ENCODE data around the gene SUGP1. TPM values are rescaled to one million over a fixed set of nuclear protein-coding genes. Genes with fewer than 3 reads are reported as not detected.

Gene SUGP1
- polyA plus RNA-seq, 3 donors, result 17.4 to 38.8 (median 18.1) TPM

- H3K27ac Mint-ChIP-seq, result no peak overlapping the region
- no peak for DNase-seq
- Histone ChIP-seq H3K4me1 (ENCODE audit: control insufficient read depth in 1 of 2, insufficient read depth in 2 of 2, low read length in 2 of 2) (no peaks in the 10 kb centered on the region), H3K4me3 (replicated peaks in 1 of 3; ENCODE audit: low read depth in 2 of 3, low read length in 3 of 3) (no peak overlapping the region), H4K20me1 (ENCODE audit: insufficient read depth, low read length) (peaks cover 29% of the 10 kb centered on the region), H3K79me2 (ENCODE audit: insufficient read depth, low read length) (peaks cover under 1% of the 10 kb centered on the region), H3K9me3 (replicated peaks in 1 of 2; ENCODE audit: control insufficient read depth in 1 of 2, insufficient read depth in 1 of 2, low read length in 2 of 2) (no peaks in the 10 kb centered on the region), H3K9ac (ENCODE audit: insufficient read depth, low read length, poor library complexity, severe bottlenecking) (no peak overlapping the region), H3K4me2 (replicated peaks; ENCODE audit: extremely low read depth, low read length, poor library complexity, severe bottlenecking) (no peak overlapping the region), H3K36me3 (replicated peaks in 1 of 2; ENCODE audit: control insufficient read depth in 1 of 2, insufficient read depth in 2 of 2, low read length in 2 of 2) (peaks cover 90 to 93% of the 10 kb centered on the region in 2 donors), H3K27ac (ENCODE audit: low read depth in 1 of 2, low read length in 2 of 2) (no peak overlapping the region), H2AFZ (ENCODE audit: insufficient read depth, low read depth, low read length, poor library complexity, severe bottlenecking) (no peak overlapping the region), H3K27me3 (ENCODE audit: control insufficient read depth in 2 of 2, insufficient read depth in 2 of 2, low read length in 2 of 2) (no peaks in the 10 kb centered on the region)
- H3K4me3 Mint-ChIP-seq, result no peak overlapping the region
- WGBS (ENCODE audit: insufficient coverage), result 93% methylated on average over 9 of the region's 11 CpGs
- TF ChIP-seq CTCF (IDR thresholded peaks at IDR 0.05), result no peak
- intact Hi-C loops (cut with micrococcal nuclease), result no loop called here
- H3K4me1 Mint-ChIP-seq, result no peaks in the 10 kb centered on the region
- H3K36me3 Mint-ChIP-seq, result peaks cover 72 to 96% of the 10 kb centered on the region in 2 donors
- no peaks in the 10 kb centered on the region for H3K27me3 Mint-ChIP-seq (ENCODE audit: low read depth in 3 of 3)
- no peaks in the 10 kb centered on the region for H3K9me3 Mint-ChIP-seq
Measured at GRCh38 chr19:19341026-19341425, 20.7 kb upstream of the SUGP1 start.

- H2AFZ ChIP-seq (ENCODE audit: insufficient read depth, low read depth, low read length, poor library complexity, severe bottlenecking), result no peak overlapping the region
- Mint-ChIP-seq H3K36me3 (peaks cover 71 to 96% of the 10 kb centered on the region in 2 donors), H3K9me3 (no peaks in the 10 kb centered on the region), H3K4me3 (no peak overlapping the region), H3K4me1 (no peaks in the 10 kb centered on the region), H3K27me3 (ENCODE audit: low read depth in 3 of 3) (peaks cover 0 to 2% (median 0%) of the 10 kb centered on the region in 3 donors), H3K27ac (peak overlapping the region in 1 of 7 donors; percentile 36)
- no peak overlapping the region for H3K4me3 ChIP-seq (replicated peaks in 1 of 3; ENCODE audit: low read depth in 2 of 3, low read length in 3 of 3)
- no peaks in the 10 kb centered on the region for H3K27me3 ChIP-seq (ENCODE audit: control insufficient read depth in 2 of 2, insufficient read depth in 2 of 2, low read length in 2 of 2)
- H4K20me1 ChIP-seq (ENCODE audit: insufficient read depth, low read length), result peaks cover 51% of the 10 kb centered on the region
- no peaks in the 10 kb centered on the region for H3K9me3 ChIP-seq (replicated peaks in 1 of 2; ENCODE audit: control insufficient read depth in 1 of 2, insufficient read depth in 1 of 2, low read length in 2 of 2)
- intact Hi-C loops (cut with micrococcal nuclease), result no loop called here
- H3K79me2 ChIP-seq (ENCODE audit: insufficient read depth, low read length), result peaks cover 30% of the 10 kb centered on the region
- no peak overlapping the region for H3K4me2 ChIP-seq (replicated peaks; ENCODE audit: extremely low read depth, low read length, poor library complexity, severe bottlenecking)
- peaks cover 91 to 93% of the 10 kb centered on the region in 2 donors for H3K36me3 ChIP-seq (replicated peaks in 1 of 2; ENCODE audit: control insufficient read depth in 1 of 2, insufficient read depth in 2 of 2, low read length in 2 of 2)
- peak overlapping the region in 1 of 2 donors; percentile 38 for H3K27ac ChIP-seq (ENCODE audit: low read depth in 1 of 2, low read length in 2 of 2)
- no peak for DNase-seq
- TF ChIP-seq CTCF (IDR thresholded peaks at IDR 0.05), result no peak
- no peak overlapping the region for H3K9ac ChIP-seq (ENCODE audit: insufficient read depth, low read length, poor library complexity, severe bottlenecking)
- WGBS (ENCODE audit: insufficient coverage), result 96% methylated on average over 6 of the region's 7 CpGs
- H3K4me1 ChIP-seq (ENCODE audit: control insufficient read depth in 1 of 2, insufficient read depth in 2 of 2, low read length in 2 of 2), result no peaks in the 10 kb centered on the region
Measured at GRCh38 chr19:19338082-19338481, 17.8 kb upstream of the SUGP1 start.

All from CD14-positive monocyte (primary cell).